HCT116 (cell line): ENCODE measurements around the gene PDE4D.

Experiments used
- CBX3 ChIP-seq: IDR thresholded peaks from 2 replicates; pipeline ENCODE4 v1.6.1; 2012; ENCODE audit warnings: low read depth
- CEBPB ChIP-seq: IDR thresholded peaks from 2 replicates; pipeline ENCODE4 v1.6.1; 2012; ENCODE audit warnings: low read depth
- CTCF ChIP-seq, 3 experiments: fragments of 200-600 bp in 1 of 3; sonication (generic) in 1 of 3; IDR thresholded peaks in 2 of 3; conservative IDR thresholded peaks in 1 of 3; 2 replicates each; pipeline ENCODE4 v1.5.1; 2012 to 2017; ENCODE audit warnings: low read depth in 2 of 3, low read length in 2 of 3, antibody characterized with exemption in 1 of 3, borderline replicate concordance in 1 of 3, control low read depth in 1 of 3, mild to moderate bottlenecking in 1 of 3, mixed read lengths in 1 of 3, mixed run types in 1 of 3, moderate library complexity in 1 of 3; ENCODE audit not compliant: insufficient read depth in 1 of 3
- EGR1 ChIP-seq: IDR thresholded peaks from 2 replicates; pipeline ENCODE4 v1.6.1; 2012; ENCODE audit warnings: low read depth
- EZH2 ChIP-seq: fragments of 200-600 bp; sonication (generic); IDR thresholded peaks from 2 replicates; pipeline ENCODE4 v1.6.1; 2017; ENCODE audit warnings: antibody characterized with exemption, mixed run types
- EZH2phosphoT487 ChIP-seq: fragments of 200-600 bp; IDR thresholded peaks from 2 replicates; pipeline ENCODE4 v1.6.1; 2018; ENCODE audit warnings: antibody characterized with exemption, borderline replicate concordance
- JUND ChIP-seq: IDR thresholded peaks from 2 replicates; pipeline ENCODE4 v1.6.1; 2012
- POLR2A ChIP-seq: IDR thresholded peaks from 2 replicates; pipeline ENCODE4 v1.7.0; 2011; ENCODE audit warnings: borderline replicate concordance; ENCODE audit not compliant: insufficient read depth, insufficient read length; ENCODE audit errors: extremely low read depth
- SIN3A ChIP-seq: IDR thresholded peaks from 2 replicates; pipeline ENCODE4 v1.6.1; 2012; ENCODE audit warnings: low read depth
- TCF7L2 ChIP-seq: IDR thresholded peaks from 2 replicates; pipeline ENCODE4 v1.7.0; 2011; ENCODE audit warnings: borderline replicate concordance, inconsistent platforms; ENCODE audit not compliant: insufficient read depth, insufficient read length; ENCODE audit errors: extremely low read depth
- ZBTB33 ChIP-seq: IDR thresholded peaks from 2 replicates; pipeline ENCODE4 v1.6.1; 2011; ENCODE audit warnings: mild to moderate bottlenecking, low read length, moderate library complexity; ENCODE audit not compliant: insufficient replicate concordance; ENCODE audit errors: extremely low read depth

GRCh38 chr5:59346982-59347381 lies 546.5 kb downstream of the PDE4D start:
- TF ChIP-seq CTCF (IDR thresholded peaks at IDR 0.05 in 2 of 3, conservative IDR thresholded peaks at IDR 0.05 in 1 of 3; ENCODE audit: borderline replicate concordance in 1 of 3, insufficient read depth in 1 of 3, low read depth in 2 of 3, low read length in 2 of 3) (no peak), ZBTB33 (no peak), POLR2A (no peak), EZH2phosphoT487 (no peak), SIN3A (no peak), EZH2 (no peak), CBX3 (no peak), EGR1 (no peak), TCF7L2 (no peak), JUND (no peak), CEBPB (no peak)
